ENCODE results near the gene MTHFS. TPM values are rescaled to one million over a fixed set of nuclear protein-coding genes. Genes with fewer than 3 reads are reported as not detected.

MTHFS gene
- total and polyA plus RNA-seq, 2 donors (not counting 3 experiments of a cell fraction or from before 2014, with no cell fraction given): 9.3 to 15.7 TPM

DNA sequence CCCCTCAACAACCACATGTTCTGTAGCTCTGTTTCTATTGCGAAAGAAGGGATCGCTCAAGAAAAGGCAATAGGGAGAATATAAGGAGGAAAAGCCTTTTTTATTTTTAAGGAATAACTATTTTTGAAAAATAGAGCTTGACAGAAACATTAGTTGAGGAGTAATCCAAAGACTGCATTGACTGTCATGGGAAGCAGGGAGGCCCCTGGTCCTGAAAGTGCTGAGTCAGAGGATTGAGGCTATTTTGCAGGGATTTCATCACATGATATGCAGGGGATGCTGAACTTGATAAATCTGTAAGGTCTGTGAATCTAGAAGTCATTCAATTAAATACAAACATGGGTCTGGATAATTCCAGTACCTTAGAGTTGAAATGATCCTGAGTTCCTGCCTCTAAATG lies 92.0 kb downstream of the MTHFS start:
- dilution Hi-C loops (cut with MboI; ENCODE audit: extremely low pct_ligation_motif_present, low sequenced_read_pairs) (no loop called here), intact Hi-C loops (cut with micrococcal nuclease) (no loop called here)
- CTCF ChIA-PET: no interaction called here
- H3K27ac ChIP-seq (ENCODE audit: insufficient read depth, low read depth, low read length): no peak overlapping the region
- no peak overlapping the region for H3K4me3 ChIP-seq (replicated peaks in 1 of 3; ENCODE audit: insufficient read depth in 1 of 3, low read depth in 1 of 3, low read length in 3 of 3)
- no peaks in the 10 kb centered on the region for H3K4me1 ChIP-seq (ENCODE audit: control insufficient read depth, extremely low read depth, insufficient read depth, low read length)
- no peak overlapping the region for H2AFZ ChIP-seq (ENCODE audit: low read depth, low read length)
- H4K20me1 ChIP-seq (replicated peaks; ENCODE audit: control insufficient read depth, extremely low read depth, insufficient read depth, low read length): no peaks in the 10 kb centered on the region
- no peaks in the 10 kb centered on the region for H3K9me3 ChIP-seq (replicated peaks; ENCODE audit: control insufficient read depth, insufficient read depth, low read length)
- BruUV-seq (replicated peaks): no TSS peak
- TF ChIP-seq, protein P1, sequence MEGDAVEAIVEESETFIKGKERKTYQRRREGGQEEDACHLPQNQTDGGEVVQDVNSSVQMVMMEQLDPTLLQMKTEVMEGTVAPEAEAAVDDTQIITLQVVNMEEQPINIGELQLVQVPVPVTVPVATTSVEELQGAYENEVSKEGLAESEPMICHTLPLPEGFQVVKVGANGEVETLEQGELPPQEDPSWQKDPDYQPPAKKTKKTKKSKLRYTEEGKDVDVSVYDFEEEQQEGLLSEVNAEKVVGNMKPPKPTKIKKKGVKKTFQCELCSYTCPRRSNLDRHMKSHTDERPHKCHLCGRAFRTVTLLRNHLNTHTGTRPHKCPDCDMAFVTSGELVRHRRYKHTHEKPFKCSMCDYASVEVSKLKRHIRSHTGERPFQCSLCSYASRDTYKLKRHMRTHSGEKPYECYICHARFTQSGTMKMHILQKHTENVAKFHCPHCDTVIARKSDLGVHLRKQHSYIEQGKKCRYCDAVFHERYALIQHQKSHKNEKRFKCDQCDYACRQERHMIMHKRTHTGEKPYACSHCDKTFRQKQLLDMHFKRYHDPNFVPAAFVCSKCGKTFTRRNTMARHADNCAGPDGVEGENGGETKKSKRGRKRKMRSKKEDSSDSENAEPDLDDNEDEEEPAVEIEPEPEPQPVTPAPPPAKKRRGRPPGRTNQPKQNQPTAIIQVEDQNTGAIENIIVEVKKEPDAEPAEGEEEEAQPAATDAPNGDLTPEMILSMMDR (IDR thresholded peaks at IDR 0.05; ENCODE audit: extremely low read depth in 1 of 2, insufficient read depth in 1 of 2, low read depth in 1 of 2, low read length in 2 of 2): no peak
- no peaks in the 10 kb centered on the region for H3K27me3 ChIP-seq (ENCODE audit: control insufficient read depth in 2 of 2, insufficient read depth in 2 of 2, low read length in 2 of 2)
- DNase-seq (ENCODE audit: low read depth, low spot score) (no peak), FAIRE-seq (no peak)
- no peak overlapping the region for H3K9ac ChIP-seq (replicated peaks; ENCODE audit: extremely low read depth, insufficient read depth, low read length)
- POLR2A ChIA-PET: no interaction called here
- H3K36me3 ChIP-seq (ENCODE audit: control insufficient read depth in 2 of 2, extremely low read depth in 1 of 2, insufficient read depth in 2 of 2, low read length in 2 of 2): no peaks in the 10 kb centered on the region
- H3K9me1 ChIP-seq (replicated peaks; ENCODE audit: control insufficient read depth, extremely low read depth, insufficient read depth, low read length): no peaks in the 10 kb centered on the region
- H3K4me2 ChIP-seq (ENCODE audit: insufficient read depth, low read length): no peak overlapping the region
- H3K79me2 ChIP-seq (ENCODE audit: control insufficient read depth, insufficient read depth, low read length): no peaks in the 10 kb centered on the region

DNA sequence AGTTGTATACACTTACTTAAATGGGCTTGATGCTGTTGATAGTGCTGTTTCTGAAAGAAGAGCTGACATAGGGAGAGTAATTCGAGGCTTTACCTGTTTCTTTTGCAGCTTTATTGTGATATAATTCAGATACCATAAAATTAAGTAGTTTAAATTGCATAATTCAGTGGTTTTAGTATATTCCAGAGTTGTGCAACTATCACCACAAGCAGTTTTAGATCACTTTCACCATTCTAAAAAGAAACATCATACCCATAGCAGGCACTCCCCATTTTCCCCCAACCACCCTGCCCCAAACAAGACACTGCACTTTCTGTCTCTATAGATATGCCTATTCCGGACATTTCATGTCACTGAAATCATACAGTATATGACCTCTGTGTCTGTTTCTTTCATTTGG lies 98.5 kb downstream of the MTHFS start:
- Histone ChIP-seq H2AFZ (ENCODE audit: low read depth, low read length) (no peak overlapping the region), H3K27ac (ENCODE audit: insufficient read depth, low read depth, low read length) (no peak overlapping the region), H3K9me1 (replicated peaks; ENCODE audit: control insufficient read depth, extremely low read depth, insufficient read depth, low read length) (no peaks in the 10 kb centered on the region), H3K9me3 (replicated peaks; ENCODE audit: control insufficient read depth, insufficient read depth, low read length) (no peaks in the 10 kb centered on the region), H4K20me1 (replicated peaks; ENCODE audit: control insufficient read depth, extremely low read depth, insufficient read depth, low read length) (no peaks in the 10 kb centered on the region), H3K4me1 (ENCODE audit: control insufficient read depth, extremely low read depth, insufficient read depth, low read length) (no peaks in the 10 kb centered on the region), H3K4me2 (ENCODE audit: insufficient read depth, low read length) (no peak overlapping the region), H3K4me3 (replicated peaks in 1 of 3; ENCODE audit: insufficient read depth in 1 of 3, low read depth in 1 of 3, low read length in 3 of 3) (no peak overlapping the region), H3K9ac (replicated peaks; ENCODE audit: extremely low read depth, insufficient read depth, low read length) (no peak overlapping the region), H3K27me3 (ENCODE audit: control insufficient read depth in 2 of 2, insufficient read depth in 2 of 2, low read length in 2 of 2) (no peaks in the 10 kb centered on the region), H3K79me2 (ENCODE audit: control insufficient read depth, insufficient read depth, low read length) (no peaks in the 10 kb centered on the region), H3K36me3 (ENCODE audit: control insufficient read depth in 2 of 2, extremely low read depth in 1 of 2, insufficient read depth in 2 of 2, low read length in 2 of 2) (no peaks in the 10 kb centered on the region)
- intact Hi-C loops (cut with micrococcal nuclease): no loop called here
- POLR2A ChIA-PET: no interaction called here
- BruUV-seq (replicated peaks): no TSS peak
- DNase-seq (ENCODE audit: low read depth, low spot score): no peak
- CTCF ChIA-PET: no interaction called here
- no peak for FAIRE-seq
- TF ChIP-seq, protein P2, sequence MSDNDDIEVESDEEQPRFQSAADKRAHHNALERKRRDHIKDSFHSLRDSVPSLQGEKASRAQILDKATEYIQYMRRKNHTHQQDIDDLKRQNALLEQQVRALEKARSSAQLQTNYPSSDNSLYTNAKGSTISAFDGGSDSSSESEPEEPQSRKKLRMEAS (IDR thresholded peaks at IDR 0.05; ENCODE audit: insufficient read depth, insufficient read length): no peak
- TF ChIP-seq, protein P1 (IDR thresholded peaks at IDR 0.05; ENCODE audit: extremely low read depth in 1 of 2, insufficient read depth in 1 of 2, low read depth in 1 of 2, low read length in 2 of 2): no peak
- TF ChIP-seq GATA2 (IDR thresholded peaks at IDR 0.05; ENCODE audit: insufficient read depth, insufficient read length, low read depth, low read length) (no peak), POLR2AphosphoS5 (IDR thresholded peaks at IDR 0.05; ENCODE audit: insufficient read depth, low read depth, low read length) (no peak), MYC (IDR thresholded peaks at IDR 0.05; ENCODE audit: low read depth, low read length) (no peak), FOS (IDR thresholded peaks at IDR 0.05; ENCODE audit: borderline replicate concordance, insufficient read depth, low read length) (no peak), JUN (IDR thresholded peaks at IDR 0.05; ENCODE audit: borderline replicate concordance, insufficient read depth, insufficient read length, low read depth) (no peak), POLR2A (IDR thresholded peaks at IDR 0.05; ENCODE audit: low read depth, low read length) (no peak), EZH2 (IDR thresholded peaks at IDR 0.05; ENCODE audit: borderline replicate concordance, low read depth, low read length, severe bottlenecking) (no peak)
- dilution Hi-C loops (cut with MboI; ENCODE audit: extremely low pct_ligation_motif_present, low sequenced_read_pairs): no loop called here

Measured in endothelial cell of umbilical vein (primary cell).